ENCODE data around the gene APIP.

DNA sequence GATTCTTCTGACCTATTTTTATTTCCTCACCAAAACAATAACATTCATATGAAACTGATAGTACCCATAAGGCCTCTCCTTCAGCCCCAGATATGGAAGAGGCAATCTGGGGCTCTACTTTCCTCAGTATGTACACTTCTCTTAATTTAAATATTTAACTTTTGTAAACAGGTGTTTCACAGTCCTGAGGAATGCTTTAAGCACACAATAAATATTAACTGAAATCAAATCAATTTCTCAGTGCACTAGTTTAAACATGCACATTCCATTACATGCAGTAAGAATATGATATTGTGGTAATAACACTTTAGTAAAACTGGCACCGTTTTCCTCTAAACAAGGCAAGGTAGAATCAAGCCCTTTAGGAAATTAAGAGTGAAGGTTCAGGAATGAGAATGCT, 28.9 kb downstream of the APIP start:
- TF ChIP-seq CTCF (IDR thresholded peaks at IDR 0.05 in 4 of 5, conservative IDR thresholded peaks at IDR 0.05 in 1 of 5) (no peak), POLR2A (IDR thresholded peaks at IDR 0.05) (no peak)
